GM12872 (cell line): ENCODE measurements around the gene MAGT1.
A peak's percentile ranks its signal among the peaks of the same experiment; 100 is the strongest.

Source experiments
- TF ChIP-seq, protein P1 (sequence below): IDR thresholded peaks from 3 replicates; pipeline ENCODE4 v1.5.1; 2011; ENCODE audit warnings: low read depth, mild to moderate bottlenecking, low read length, moderate library complexity; ENCODE audit not compliant: insufficient read depth

MAGT1 gene

DNA sequence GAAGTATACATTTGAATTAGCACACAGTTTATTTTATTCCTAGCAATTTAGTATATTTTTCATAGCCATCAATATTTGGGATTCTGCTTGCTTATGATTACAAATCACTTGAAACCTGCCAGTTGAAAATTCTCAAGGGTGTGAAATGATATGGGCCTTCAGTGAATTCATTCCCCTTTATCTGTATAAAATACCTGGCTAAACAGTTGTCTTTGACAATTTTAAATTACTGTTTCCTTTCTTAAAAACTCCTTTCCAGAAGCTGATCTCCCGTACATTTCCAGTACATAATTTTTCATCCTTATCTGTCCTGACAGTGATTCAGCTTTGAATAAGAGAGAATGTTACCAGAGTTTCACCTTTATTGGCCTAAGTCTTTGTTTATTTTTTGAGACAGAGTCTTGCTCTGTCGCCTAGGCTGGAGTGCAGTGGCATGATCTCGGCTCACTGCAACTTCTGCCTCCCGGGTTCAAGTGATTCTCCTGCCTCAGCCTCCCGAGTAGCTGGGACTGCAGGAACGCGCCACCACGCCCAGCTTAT, 29.2 kb upstream of the MAGT1 start:
- TF ChIP-seq, protein P1, sequence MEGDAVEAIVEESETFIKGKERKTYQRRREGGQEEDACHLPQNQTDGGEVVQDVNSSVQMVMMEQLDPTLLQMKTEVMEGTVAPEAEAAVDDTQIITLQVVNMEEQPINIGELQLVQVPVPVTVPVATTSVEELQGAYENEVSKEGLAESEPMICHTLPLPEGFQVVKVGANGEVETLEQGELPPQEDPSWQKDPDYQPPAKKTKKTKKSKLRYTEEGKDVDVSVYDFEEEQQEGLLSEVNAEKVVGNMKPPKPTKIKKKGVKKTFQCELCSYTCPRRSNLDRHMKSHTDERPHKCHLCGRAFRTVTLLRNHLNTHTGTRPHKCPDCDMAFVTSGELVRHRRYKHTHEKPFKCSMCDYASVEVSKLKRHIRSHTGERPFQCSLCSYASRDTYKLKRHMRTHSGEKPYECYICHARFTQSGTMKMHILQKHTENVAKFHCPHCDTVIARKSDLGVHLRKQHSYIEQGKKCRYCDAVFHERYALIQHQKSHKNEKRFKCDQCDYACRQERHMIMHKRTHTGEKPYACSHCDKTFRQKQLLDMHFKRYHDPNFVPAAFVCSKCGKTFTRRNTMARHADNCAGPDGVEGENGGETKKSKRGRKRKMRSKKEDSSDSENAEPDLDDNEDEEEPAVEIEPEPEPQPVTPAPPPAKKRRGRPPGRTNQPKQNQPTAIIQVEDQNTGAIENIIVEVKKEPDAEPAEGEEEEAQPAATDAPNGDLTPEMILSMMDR, result no peak

- TF ChIP-seq, protein P1, result no peak
These were observed 27.6 kb upstream of the MAGT1 start for GRCh38 chrX:77922787-77923186.

GRCh38 chrX:77918568-77918967, 23.3 kb upstream of the MAGT1 start:
- TF ChIP-seq, protein P1, result no peak

DNA sequence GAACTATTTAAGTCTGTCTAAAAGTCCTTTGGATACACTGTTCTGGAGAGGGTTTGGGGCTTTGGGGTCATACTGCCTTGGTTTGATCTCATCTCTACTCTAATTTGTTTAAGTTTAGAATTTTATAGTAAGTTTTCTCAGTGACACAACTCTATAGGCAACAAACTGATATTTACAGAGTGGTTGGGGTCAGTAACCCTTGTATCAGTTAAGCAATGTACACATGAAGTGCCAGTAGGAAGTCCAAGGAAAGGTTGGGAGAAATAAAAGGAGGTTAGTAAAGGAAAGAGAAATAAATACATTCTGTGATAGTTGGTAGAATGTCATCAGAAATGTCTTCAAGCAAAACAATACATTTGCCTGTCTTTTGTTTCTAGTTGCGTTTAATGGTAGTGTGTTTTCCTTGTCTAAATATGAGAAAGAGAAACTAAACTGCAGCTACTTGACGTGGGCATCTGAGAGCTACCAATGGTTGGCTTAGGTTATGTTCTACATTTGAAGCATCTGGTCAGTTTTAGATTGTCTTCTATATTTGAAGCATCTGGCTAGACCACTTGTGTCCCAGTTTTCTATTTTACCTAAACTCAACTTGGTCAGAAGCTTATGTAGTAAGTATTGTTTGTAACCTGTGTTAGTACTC, 22.2 kb upstream of the MAGT1 start:
- TF ChIP-seq, protein P1, result no peak

- TF ChIP-seq, protein P1, result peak; percentile 66
These were observed 15.0 kb upstream of the MAGT1 start, which contains the start of gene ATP7A for GRCh38 chrX:77910108-77910840. Gene ATP7A (plus strand): TSS chrX:77910693. CDS start chrX:77971642, 60,949 bp downstream.

- TF ChIP-seq, protein P1, result no peak
These were observed 6.3 kb upstream of the MAGT1 start for GRCh38 chrX:77901506-77901905.

DNA sequence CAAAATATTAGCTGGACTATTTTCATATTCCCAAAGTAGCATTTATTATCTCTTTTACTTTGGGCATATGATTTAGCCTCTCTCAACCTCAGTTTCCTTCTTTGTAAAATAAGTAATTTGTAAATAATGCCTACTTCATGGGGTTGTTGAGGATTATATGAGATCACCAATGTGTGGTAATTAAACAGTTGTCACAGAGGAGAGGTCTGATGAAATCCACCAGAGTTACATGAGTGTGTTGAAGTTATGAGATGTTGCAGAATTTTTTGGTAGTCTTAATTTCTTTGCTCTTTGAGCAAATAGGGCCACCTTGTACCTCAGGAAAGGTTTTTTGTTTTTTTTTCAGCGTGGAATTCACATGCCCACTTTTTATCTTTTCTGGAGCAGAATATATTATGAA, 5.5 kb upstream of the MAGT1 start:
- TF ChIP-seq, protein P1, result no peak
